ENCODE results near the gene FGF23.

DNA sequence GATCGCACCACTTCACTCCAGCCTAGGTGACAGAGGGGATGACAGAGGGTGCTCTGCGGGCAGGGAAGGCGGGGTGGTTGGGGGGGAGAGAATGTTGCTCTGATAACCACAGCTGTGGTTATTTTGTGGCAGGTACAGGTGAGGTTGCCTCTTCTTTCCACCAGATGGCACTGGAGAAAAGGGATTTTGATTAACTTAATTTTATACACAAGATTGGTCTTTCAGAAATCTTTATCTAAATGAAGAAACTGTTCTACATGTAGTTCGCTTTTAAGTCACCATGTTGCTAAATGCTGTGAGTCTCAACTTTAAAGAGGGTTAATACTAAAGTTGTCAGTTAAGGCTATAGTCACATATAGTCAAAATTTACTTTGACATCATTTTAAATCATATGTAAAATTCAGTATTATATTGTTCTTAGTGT lies 25.7 kb downstream of the FGF23 start:
- TF ChIP-seq, protein P1, sequence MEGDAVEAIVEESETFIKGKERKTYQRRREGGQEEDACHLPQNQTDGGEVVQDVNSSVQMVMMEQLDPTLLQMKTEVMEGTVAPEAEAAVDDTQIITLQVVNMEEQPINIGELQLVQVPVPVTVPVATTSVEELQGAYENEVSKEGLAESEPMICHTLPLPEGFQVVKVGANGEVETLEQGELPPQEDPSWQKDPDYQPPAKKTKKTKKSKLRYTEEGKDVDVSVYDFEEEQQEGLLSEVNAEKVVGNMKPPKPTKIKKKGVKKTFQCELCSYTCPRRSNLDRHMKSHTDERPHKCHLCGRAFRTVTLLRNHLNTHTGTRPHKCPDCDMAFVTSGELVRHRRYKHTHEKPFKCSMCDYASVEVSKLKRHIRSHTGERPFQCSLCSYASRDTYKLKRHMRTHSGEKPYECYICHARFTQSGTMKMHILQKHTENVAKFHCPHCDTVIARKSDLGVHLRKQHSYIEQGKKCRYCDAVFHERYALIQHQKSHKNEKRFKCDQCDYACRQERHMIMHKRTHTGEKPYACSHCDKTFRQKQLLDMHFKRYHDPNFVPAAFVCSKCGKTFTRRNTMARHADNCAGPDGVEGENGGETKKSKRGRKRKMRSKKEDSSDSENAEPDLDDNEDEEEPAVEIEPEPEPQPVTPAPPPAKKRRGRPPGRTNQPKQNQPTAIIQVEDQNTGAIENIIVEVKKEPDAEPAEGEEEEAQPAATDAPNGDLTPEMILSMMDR (conservative IDR thresholded peaks at IDR 0.05; ENCODE audit: low read depth, low read length) = peak; percentile 30; the same call in 1 of the 2 replicates
- TF ChIP-seq MAZ (IDR thresholded peaks at IDR 0.05; ENCODE audit: borderline replicate concordance, low read depth, low read length) = no peak
- no peak for TF ChIP-seq RAD21 (IDR thresholded peaks at IDR 0.05; ENCODE audit: low read length)
- TF ChIP-seq RFX5 (IDR thresholded peaks at IDR 0.05; ENCODE audit: low read depth, low read length) = no peak
- TF ChIP-seq SMC3 (IDR thresholded peaks at IDR 0.05; ENCODE audit: low read depth, low read length) = no peak
- TF ChIP-seq CEBPB (IDR thresholded peaks at IDR 0.05; ENCODE audit: low read depth, low read length) = no peak
- TF ChIP-seq POLR2A (IDR thresholded peaks at IDR 0.05; ENCODE audit: low read depth, low read length) = no peak
- no peak for TF ChIP-seq NFE2L2 (IDR thresholded peaks at IDR 0.05; ENCODE audit: low read depth, low read length)
- no peak for TF ChIP-seq MAFK (IDR thresholded peaks at IDR 0.05; ENCODE audit: low read depth, low read length)
- TF ChIP-seq FOS (IDR thresholded peaks at IDR 0.05; ENCODE audit: low read depth, low read length) = no peak

Data from IMR-90 (cell line).